GM23338 (cell line): ENCODE data around the gene PLIN5. TPM values are rescaled to one million over a fixed set of nuclear protein-coding genes. Genes with fewer than 3 reads are reported as not detected.

Experiments used
- ATAC-seq: fragments of 200-7000 bp; cut with Tn5 transposase; 3 replicates; pipeline ENCODE4 v1.9.1; 2020
- DNase-seq: peaks from one replicate; pipeline ENCODE4 v3.0.0-alpha.2; 2015; ENCODE audit warnings: low spot score
- H2AFZ ChIP-seq: fragments of 200-600 bp; sonication (generic); 2 replicates; pipeline ENCODE4 v1.8.0; 2016; ENCODE audit warnings: antibody characterized with exemption, mild to moderate bottlenecking, moderate library complexity
- H3F3A ChIP-seq: fragments of 200-600 bp; sonication (generic); replicated peaks from 2 replicates; pipeline ENCODE4 v1.8.0; 2017; ENCODE audit warnings: antibody characterized with exemption, mixed run types, low read depth
- H3K27ac ChIP-seq: fragments of 200-600 bp; sonication (generic); 2 replicates; pipeline ENCODE4 v1.6.1; 2016; ENCODE audit warnings: low read depth
- H3K27me3 ChIP-seq: fragments of 200-600 bp; sonication (generic); 2 replicates; pipeline ENCODE4 v1.8.0; 2016; ENCODE audit warnings: mild to moderate bottlenecking, mixed run types, moderate library complexity; ENCODE audit not compliant: insufficient read depth
- H3K36me3 ChIP-seq: fragments of 200-600 bp; sonication (generic); 2 replicates; pipeline ENCODE4 v1.8.0; 2016; ENCODE audit warnings: mild to moderate bottlenecking; ENCODE audit not compliant: insufficient read depth
- H3K4me1 ChIP-seq: fragments of 200-600 bp; sonication (generic); 2 replicates; pipeline ENCODE4 v1.8.0; 2016; ENCODE audit warnings: mild to moderate bottlenecking, moderate library complexity; ENCODE audit not compliant: insufficient read depth
- H3K4me2 ChIP-seq: fragments of 200-600 bp; sonication (generic); 2 replicates; pipeline ENCODE4 v1.7.1; 2017; ENCODE audit warnings: mixed run types
- H3K4me3 ChIP-seq: fragments of 200-600 bp; sonication (generic); 2 replicates; pipeline ENCODE4 v1.6.1; 2016; ENCODE audit warnings: mixed run types
- H3K79me2 ChIP-seq: fragments of 200-600 bp; sonication (generic); replicated peaks from 2 replicates; pipeline ENCODE4 v1.8.0; 2017; ENCODE audit warnings: mild to moderate bottlenecking; ENCODE audit not compliant: insufficient read depth
- H3K9me2 ChIP-seq: fragments of 200-600 bp; sonication (generic); 2 replicates; pipeline ENCODE4 v1.8.0; 2017; ENCODE audit not compliant: insufficient read depth
- H4K20me1 ChIP-seq: fragments of 200-600 bp; sonication (generic); replicated peaks from 2 replicates; pipeline ENCODE4 v1.8.0; 2017; ENCODE audit warnings: mild to moderate bottlenecking; ENCODE audit not compliant: insufficient read depth
- H3K27ac Mint-ChIP-seq: 2 replicates; pipeline ENCODE4 v1.8.0; 2020; ENCODE audit warnings: inconsistent platforms, mild to moderate bottlenecking, moderate library complexity, mixed read lengths
- H3K27me3 Mint-ChIP-seq: 3 replicates; pipeline ENCODE4 v1.8.0; 2022; ENCODE audit warnings: low read depth, mild to moderate bottlenecking, moderate library complexity, mixed read lengths, inconsistent platforms; ENCODE audit not compliant: insufficient read depth, poor library complexity
- H3K36me3 Mint-ChIP-seq: 3 replicates; pipeline ENCODE4 v1.8.0; 2021; ENCODE audit warnings: low read depth, mild to moderate bottlenecking, inconsistent platforms, moderate library complexity, mixed read lengths
- H3K4me1 Mint-ChIP-seq: 3 replicates; pipeline ENCODE4 v1.8.0; 2020; ENCODE audit warnings: mild to moderate bottlenecking, inconsistent platforms, mixed read lengths
- H3K4me3 Mint-ChIP-seq: 3 replicates; pipeline ENCODE4 v1.8.0; 2021; ENCODE audit warnings: moderate library complexity, mild to moderate bottlenecking, inconsistent platforms, mixed read lengths
- H3K9me3 Mint-ChIP-seq: 3 replicates; pipeline ENCODE4 v1.8.0; 2020; ENCODE audit warnings: moderate library complexity, mild to moderate bottlenecking, inconsistent platforms, mixed read lengths
- ETS1 ChIP-seq: IDR thresholded peaks from 2 replicates; pipeline ENCODE4 v1.6.1; 2016; ENCODE audit warnings: antibody characterized with exemption
- JUNB ChIP-seq: IDR thresholded peaks from one replicate; pipeline ENCODE4 v1.6.1; 2016; ENCODE audit warnings: antibody characterized with exemption; ENCODE audit not compliant: unreplicated experiment
- REST ChIP-seq: IDR thresholded peaks from one replicate; pipeline ENCODE4 v1.6.1; 2018; ENCODE audit warnings: antibody characterized with exemption; ENCODE audit not compliant: unreplicated experiment
- ZNF114 ChIP-seq: fragments of 250-450 bp; sonication (Bioruptor Pico); IDR thresholded peaks from 2 replicates; pipeline ENCODE4 v1.5.0; 2020; ENCODE audit warnings: mild to moderate bottlenecking, moderate library complexity
- ZNF331 ChIP-seq: fragments of 250-450 bp; sonication (Bioruptor Pico); IDR thresholded peaks from 2 replicates; pipeline ENCODE4 v1.5.0; 2020; ENCODE audit warnings: low read depth, mild to moderate bottlenecking, moderate library complexity
- ZNF462 ChIP-seq: fragments of 250-450 bp; sonication (Bioruptor Pico); IDR thresholded peaks from 2 replicates; pipeline ENCODE4 v1.5.0; 2020; ENCODE audit warnings: mild to moderate bottlenecking, moderate library complexity
- polyA plus RNA-seq: library from polyadenylated mRNA; unstranded; fragments of >200 nt; fragmentation: Nextera tagmentation; extraction: Ambion mirVana; gene quantifications from 2 replicates; pipeline ENCODE4 v1.2.1, GENCODE V29; 2016
- total RNA-seq: library from RNA; depleted of rRNA; stranded (reverse); fragments of >200 nt; shearing (Covaris generic); gene quantifications from 2 replicates; pipeline ENCODE4 v1.2.3, GENCODE V29; 2014

PLIN5 gene
- total and polyA plus RNA-seq, 2 experiments from 2014 or later = 1.9 to 3.5 TPM

- TF ChIP-seq REST = no peak
These were observed 20.9 kb upstream of the PLIN5 start (continued) for GRCh38 chr19:4555657-4556561.

GRCh38 chr19:4554717-4555116 is 19.7 kb upstream of the PLIN5 start:
- Histone ChIP-seq H4K20me1 (peaks cover 17% of the 10 kb centered on the region), H3K4me3 (no peak overlapping the region), H3K4me1 (no peaks in the 10 kb centered on the region; the same call in 1 of the 2 replicates), H3K4me2 (no peak overlapping the region), H3K36me3 (peaks cover 4% of the 10 kb centered on the region), H3K27ac (no peak overlapping the region), H3K27me3 (no peaks in the 10 kb centered on the region), H2AFZ (no peak overlapping the region), H3K79me2 (no peaks in the 10 kb centered on the region), H3F3A (peaks cover 9% of the 10 kb centered on the region; the same call in 1 of the 2 replicates), H3K9me2 (no peaks in the 10 kb centered on the region)
- Mint-ChIP-seq H3K9me3 (no peaks in the 10 kb centered on the region), H3K27me3 (peaks cover 26% of the 10 kb centered on the region), H3K27ac (no peak overlapping the region), H3K4me1 (peaks cover 7% of the 10 kb centered on the region; the same call in 2 of the 3 replicates), H3K36me3 (peaks cover 47% of the 10 kb centered on the region), H3K4me3 (no peak overlapping the region)
- DNase-seq (no peak), ATAC-seq (no peak)
- TF ChIP-seq ZNF114 (CRISPR knock-in tag) (no peak), JUNB (no peak), ZNF331 (no peak), ZNF462 (CRISPR knock-in tag) (no peak), REST (no peak), ETS1 (no peak)
